ENCODE results near the gene GON4L.
"Not testable (repeated sequence)": the region's sequence is repeated elsewhere in the genome, so short reads cannot be mapped to it uniquely, and the experiment has no call there.

Gene GON4L

DNA sequence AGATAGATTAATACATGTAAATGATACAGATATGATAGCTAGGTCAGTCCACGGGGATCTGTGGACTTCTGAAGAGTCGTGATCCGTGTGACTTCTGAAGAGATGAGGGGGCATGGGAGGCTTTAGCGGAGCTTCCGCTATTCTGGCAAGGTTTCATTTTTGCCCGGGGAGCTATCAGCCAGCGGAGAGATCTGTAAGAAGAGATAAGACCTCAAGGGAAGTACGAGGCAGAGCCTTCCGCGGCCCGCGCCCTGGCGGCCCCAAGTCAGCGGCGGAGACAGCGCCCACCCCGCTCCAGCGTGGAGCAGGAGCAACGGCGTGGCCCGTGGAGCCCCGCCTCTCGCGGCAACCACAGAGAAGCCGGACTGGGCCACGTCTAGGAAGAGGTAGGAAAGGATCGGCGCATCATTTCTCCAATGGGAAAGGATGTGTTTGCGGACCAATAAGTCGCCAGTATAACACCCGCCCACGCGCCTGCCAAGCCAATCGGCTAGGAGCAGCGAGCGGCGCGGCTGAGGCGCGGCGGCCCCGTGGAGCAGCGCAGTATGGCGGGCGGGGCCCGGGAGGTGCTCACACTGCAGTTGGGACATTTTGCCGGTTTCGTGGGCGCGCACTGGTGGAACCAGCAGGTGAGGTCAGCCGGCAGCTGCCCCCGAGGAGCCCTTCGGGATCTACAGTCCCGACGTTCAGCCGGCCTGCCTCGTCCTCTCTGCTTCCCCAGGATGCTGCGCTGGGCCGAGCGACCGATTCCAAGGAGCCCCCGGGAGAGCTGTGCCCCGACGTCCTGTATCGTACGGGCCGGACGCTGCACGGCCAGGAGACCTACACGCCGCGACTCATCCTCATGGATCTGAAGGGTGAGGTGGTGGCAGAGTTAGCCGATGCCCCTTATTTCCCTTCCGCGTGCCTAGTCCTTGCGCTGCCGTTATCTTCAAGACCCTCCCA is 111.5 kb downstream of the GON4L start:
- DNase-seq, result peak; percentile 98

DNA sequence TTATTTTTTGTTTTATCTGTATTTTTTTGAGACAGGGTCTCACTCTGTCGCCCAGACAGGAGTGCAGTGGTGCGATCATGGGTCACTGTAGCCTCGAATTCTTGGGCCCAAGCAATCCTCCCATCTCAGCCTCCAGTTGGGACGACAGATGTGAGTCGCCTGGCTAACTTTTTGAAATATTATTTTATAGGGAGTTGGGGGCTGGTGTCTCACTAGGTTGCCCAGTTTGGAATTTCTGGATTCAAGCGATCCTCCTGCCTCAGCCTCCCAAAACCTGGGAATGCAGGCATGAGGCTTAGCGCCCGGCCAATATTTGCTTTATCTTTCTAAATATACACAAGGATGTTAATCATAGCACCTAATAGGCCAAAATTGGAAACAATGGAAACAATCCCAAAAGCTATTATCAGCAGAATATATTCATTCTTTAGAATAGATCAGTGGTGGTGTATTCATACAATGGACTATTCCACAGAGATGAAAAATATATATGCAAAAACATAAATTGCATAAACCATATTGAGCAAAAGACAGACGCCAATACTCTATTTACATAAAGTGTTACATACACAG is 112.2 kb downstream of the GON4L start:
- no peak for DNase-seq

GRCh38 chr1:155741908-155742307 is 115.1 kb downstream of the GON4L start:
- no peak for DNase-seq

DNA sequence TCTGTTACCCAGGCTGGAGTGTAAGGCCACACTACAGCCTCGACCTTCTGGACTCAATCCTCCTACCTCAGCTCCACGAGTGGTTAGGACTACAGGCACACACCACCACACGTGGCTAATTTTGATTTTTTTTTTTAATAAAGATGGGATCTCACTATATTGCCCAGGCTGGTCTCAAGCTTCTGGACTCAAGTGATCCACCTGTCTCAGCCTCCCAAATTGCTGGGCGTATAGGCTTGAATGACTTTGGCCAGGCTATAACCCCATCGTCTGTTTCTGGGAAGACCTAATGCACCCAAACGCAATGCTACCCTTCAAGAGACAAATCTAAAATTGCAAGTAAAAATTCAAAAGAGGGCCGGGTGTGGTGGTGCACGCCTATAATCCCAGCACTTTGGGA is 116.0 kb downstream of the GON4L start:
- DNase-seq, result no peak

GRCh38 chr1:155729031-155729898 is 127.7 kb downstream of the GON4L start:
- peak; percentile 36 for DNase-seq

DNA sequence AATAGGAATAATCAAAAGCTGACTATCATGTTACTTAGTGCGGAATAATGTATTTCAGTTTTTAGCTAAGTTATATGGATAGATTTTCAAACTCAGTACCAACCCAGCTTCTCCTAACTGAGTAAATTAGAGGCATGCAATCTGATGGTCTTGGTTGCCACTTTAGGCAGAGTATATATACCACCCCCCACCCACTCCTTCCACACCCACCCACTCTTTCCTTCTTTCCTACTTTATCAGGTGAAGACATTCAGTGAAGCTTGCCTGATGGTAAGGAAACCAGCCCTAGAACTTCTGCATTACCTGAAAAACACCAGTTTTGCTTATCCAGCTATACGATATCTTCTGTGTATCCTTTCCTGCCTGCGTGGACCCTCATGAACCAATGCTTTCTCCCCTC is 131.9 kb downstream of the GON4L start:
- no peak for DNase-seq

DNA sequence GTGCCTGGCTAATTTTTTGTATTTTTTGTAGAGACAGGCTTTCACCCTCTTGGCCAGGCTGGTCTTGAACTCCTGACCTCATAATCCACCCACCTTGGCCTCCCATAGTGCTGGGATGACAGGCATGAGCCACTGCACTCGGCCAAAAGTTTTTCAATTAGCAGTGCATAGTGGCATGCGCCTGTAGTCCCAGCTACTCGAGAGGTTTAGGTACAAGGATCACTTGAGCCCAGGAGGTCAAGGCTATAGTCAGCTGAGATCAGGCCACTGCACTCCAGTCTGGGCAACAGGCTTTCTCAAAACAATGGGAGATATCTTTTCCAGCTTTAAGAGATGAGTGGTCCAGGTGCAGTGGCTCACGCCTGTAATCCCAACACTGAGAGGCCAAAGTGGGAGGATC is 137.3 kb downstream of the GON4L start:
- no peak for DNase-seq

DNA sequence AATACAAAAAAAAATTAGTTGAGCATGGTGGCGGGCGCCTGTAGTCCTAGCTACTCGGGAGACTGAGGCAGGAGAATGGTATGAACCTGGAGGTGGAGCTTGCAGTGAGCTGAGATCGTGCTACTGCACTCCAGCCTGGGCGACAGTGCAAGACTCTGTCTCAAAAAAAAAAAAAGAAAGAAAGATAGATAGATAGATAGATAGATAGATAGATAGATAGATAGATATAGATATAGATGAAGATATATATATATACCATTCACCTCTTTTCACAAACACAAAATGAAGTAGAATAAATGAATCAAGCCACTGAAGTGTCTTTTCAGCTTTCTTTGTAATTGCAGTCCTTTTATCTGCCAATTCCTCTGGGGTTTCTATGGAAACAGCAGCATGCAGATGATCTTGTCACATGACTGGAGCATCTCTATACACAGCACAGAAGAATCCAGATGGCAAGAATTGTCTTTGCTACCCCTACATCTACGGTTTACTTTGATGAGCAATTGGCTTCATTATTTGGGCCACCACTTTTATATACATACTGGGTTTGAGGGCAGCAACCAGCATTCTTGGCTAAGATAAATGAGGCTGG is 138.4 kb downstream of the GON4L start:
- DNase-seq, result not testable (repeated sequence)

DNA sequence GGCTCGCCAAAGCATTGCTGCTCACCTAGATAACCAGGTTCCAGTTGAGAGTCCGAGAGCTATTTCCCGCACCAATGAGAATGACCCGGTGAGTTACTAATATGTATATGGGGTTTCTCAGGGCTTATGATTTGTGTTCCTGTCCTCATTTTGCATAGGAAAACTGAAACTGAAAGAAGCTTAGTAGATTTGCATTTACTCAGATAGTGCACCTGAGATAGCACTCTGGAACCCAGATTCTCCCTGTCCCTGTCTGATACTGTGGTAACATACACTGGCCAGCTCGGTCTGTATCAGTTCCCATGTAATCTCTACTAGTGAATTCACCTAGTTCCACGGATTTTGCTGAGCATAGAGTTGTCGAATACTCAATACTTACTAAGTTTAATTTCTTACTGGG is 140.0 kb downstream of the GON4L start:
- no peak for DNase-seq

DNA sequence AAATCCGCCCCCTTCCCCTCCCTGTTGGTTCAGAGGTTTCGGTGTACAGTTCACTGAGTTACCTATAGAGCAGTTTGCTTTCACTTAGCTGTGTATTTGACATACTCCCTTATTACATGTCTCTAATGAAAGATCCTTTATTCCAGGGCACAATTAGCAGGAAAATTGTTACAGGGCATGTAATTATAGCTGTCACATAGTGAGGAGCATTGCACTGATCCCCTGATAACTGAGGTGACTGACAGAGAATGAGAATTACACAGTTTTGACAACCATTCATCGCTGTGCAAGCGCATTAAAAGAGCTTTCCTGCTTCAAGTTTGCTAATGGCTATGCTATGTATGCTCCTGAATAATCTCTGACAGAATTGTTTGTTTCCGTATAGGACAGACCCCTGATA is 141.2 kb downstream of the GON4L start:
- DNase-seq, result no peak

- not testable (repeated sequence) for DNase-seq
Observed at GRCh38 chr1:155715056-155715455, 142.0 kb downstream of the GON4L start.

DNA sequence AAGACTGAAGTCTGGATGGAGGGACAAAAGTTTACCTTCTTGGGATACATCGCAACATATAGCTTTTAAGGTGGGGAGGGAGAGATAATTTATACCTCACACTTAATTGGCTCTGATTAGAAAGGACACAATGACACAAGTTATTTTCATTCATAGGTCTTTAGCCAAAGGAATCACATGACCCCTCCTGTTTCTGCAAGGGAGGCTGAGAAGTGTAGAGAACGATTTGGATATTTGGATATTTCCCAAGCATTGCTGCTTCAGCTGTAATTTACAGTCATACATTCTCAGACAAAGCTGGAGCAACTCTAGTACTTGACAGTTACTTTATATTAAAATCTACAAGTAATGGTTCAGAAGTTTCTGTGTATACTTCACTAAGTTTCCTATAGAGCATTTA is 143.9 kb downstream of the GON4L start:
- no peak for DNase-seq

DNA sequence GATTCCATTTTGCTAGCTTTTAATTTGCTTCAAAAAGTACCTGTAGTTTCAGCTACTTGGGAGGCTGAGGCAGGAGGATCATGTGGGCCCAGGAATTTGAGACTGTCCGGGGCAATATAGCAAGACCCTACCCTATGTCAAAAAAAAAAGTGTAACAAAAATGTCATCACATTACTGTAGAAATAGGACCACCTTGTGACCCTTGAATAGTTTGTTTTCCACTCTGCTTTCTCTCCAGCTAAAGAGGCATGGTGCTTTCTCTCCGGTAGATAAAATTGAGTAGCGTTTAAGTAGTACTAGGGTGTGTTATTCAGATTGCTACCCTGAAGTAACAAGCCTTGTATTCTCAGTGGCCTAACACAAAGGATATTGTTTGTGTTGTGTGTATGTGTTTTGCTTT is 144.4 kb downstream of the GON4L start:
- not testable (repeated sequence) for DNase-seq

GRCh38 chr1:155711457-155711856 is 145.6 kb downstream of the GON4L start:
- DNase-seq, result not testable (repeated sequence)

- DNase-seq, result no peak
Observed at GRCh38 chr1:155709391-155709790, 147.6 kb downstream of the GON4L start.

DNA sequence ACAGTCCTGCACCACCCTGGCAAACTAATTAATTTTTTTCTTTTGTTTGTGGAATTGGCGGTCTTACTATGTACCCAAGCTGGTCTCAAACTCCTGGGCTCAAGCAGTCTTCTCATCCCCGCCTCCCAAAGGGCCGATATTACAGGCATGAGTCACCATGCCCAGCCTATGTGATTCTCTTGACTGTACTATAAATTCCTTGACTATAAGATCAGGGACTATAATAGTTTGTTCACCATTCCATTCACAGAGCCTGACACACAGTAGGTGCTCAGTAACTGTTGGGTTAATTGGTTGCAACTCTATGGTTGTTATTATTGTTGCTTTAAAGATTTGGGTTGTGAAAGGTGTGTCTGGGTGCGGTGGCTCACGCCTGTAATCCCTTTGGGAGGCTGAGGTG is 150.9 kb downstream of the GON4L start:
- no peak for DNase-seq

GRCh38 chr1:155704414-155704813 is 152.6 kb downstream of the GON4L start:
- not testable (repeated sequence) for DNase-seq

DNA sequence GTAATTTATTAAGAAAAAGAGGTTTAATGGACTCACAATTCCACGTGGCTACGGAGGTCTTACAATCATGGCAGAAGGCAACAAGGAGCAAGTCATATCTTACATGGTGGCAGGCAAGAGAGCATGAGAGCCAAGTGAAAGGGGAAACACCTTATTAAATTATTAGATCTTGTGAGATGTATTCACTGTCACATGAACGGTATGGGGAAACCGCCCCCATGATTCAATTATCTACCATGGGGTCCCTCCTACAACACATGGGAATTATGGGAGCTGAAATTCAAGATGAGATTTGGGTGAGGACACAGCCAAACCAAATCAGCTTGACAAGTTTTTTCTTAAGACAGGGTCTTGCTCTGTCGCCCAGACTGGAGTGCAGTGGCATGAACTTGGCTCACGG is 153.8 kb downstream of the GON4L start:
- no peak for DNase-seq

DNA sequence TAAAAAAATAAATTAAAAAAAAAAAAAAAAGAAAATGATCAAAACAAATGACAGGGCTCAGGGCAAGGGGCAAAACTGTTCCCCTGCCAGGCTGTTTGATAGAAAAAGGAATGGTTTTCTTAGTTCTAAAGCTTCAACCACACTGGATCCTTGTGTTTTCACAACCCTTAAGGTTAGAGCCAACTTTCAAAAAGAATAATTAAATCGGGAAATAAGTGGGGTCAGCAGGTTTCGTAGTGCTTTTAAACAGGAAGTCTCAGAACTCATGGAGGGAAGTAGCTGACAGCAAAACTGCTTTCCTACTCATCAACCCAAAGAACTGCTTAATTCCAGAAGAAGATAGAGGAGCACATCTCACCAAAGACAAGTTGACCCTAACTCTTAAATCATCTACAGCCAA is 155.3 kb downstream of the GON4L start:
- not testable (repeated sequence) for DNase-seq
